ENCODE data around the gene SATB1.

The SATB1 gene

DNA sequence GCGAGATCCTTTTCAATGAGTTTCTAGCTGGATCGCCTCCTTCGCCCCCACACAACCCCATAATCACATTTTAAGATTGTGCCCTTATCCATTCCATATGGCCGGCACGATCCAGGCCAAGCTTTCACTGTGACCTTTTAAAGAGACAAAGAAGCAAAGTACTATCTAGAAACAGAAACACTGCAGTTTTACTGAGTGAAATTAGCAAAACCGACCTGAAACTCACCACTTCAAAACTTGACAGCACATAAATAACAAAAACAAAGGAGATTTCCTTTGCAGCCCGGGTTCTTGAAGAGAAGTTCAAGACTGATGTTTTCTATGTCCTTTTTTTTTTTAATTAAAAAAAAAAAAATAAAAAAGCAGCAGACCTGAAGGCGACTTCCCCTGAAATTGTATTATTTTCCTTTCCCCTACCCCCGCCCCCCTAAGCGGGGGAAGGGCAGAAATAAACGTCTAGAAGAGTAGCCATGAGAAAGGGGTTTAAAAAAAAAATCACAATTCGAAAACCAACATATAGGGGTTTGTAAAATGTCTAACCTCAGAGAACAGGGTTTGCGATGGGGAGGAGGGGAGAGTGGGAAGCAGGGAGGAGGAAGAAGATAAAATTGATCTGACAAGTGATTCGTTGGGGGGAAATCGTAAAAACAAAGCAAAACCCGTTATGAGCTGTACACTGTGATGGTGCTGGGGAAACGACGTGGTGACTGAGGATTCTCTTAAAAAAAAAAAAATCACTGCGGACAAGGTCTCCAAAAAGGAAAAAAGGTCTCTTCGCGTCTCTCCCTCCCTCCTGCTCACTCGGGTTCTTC lies 1.5 kb downstream of the SATB1 start:
- no peak overlapping the region for H3K4me3 ChIP-seq (ENCODE audit: low read depth, low read length)
- TF ChIP-seq, protein P1, sequence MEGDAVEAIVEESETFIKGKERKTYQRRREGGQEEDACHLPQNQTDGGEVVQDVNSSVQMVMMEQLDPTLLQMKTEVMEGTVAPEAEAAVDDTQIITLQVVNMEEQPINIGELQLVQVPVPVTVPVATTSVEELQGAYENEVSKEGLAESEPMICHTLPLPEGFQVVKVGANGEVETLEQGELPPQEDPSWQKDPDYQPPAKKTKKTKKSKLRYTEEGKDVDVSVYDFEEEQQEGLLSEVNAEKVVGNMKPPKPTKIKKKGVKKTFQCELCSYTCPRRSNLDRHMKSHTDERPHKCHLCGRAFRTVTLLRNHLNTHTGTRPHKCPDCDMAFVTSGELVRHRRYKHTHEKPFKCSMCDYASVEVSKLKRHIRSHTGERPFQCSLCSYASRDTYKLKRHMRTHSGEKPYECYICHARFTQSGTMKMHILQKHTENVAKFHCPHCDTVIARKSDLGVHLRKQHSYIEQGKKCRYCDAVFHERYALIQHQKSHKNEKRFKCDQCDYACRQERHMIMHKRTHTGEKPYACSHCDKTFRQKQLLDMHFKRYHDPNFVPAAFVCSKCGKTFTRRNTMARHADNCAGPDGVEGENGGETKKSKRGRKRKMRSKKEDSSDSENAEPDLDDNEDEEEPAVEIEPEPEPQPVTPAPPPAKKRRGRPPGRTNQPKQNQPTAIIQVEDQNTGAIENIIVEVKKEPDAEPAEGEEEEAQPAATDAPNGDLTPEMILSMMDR (IDR thresholded peaks at IDR 0.05; ENCODE audit: borderline replicate concordance, insufficient read depth, low read depth, low read length) = no peak

DNA sequence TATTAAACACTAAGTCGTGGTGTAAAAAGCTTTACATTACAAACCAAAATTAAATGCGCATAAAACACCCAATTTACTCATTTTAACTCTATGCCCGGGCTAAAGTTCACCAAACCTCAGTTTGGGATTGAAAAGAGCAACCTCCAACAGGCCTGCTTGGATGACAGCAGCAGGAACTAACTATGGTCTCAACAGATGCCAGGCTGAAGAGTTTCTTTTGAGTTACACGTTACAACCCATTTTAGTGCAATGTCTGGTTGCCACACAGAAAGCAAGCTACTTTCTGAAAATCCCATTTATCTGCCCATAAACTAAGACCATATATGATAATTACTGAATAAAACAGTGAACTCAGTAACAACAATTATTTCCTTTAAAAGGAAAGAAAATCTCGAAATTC lies 2.2 kb downstream of the SATB1 start:
- TF ChIP-seq, protein P1 (IDR thresholded peaks at IDR 0.05; ENCODE audit: borderline replicate concordance, insufficient read depth, low read depth, low read length) = no peak
- no peak overlapping the region for H3K4me3 ChIP-seq (ENCODE audit: low read depth, low read length)

DNA sequence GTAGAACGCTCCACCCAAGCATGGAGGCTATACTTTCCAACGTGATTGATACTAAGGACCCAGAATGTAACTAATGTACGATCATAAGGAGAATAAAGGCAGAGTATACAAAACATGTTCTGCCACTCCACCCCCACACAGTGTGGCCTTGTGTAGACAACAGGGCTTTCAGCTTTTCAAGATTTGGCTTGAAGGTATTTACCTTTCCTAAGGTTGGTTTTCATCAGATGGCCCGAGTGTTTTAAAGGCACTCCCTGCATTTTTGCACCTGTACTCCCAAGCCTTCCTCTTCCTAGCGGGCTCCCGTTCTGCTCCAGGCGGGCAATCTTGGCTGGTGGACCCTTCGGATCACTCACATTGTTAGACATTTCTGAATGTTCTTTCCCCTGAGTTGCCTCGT lies 4.6 kb downstream of the SATB1 start:
- TF ChIP-seq, protein P1 (IDR thresholded peaks at IDR 0.05; ENCODE audit: borderline replicate concordance, insufficient read depth, low read depth, low read length) = no peak
- no peak overlapping the region for H3K4me3 ChIP-seq (ENCODE audit: low read depth, low read length)

DNA sequence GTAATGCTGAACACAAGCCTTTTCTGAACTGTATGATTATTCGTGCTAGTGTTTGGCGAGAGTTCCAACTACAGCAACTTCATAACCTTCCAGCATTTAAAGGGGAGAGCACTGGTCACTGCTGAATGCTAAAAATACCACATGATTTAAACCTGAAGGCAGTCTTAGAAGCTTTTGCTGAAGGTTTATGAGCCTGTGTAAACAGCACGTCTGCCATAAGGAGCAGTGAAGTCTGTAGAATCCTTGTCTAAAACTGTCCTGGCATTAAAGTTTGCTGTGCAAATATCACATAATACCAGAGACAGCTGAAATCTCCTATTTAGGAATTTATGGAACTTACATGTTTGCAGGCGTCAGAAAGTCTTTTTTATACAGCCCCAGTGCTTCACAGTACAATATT lies 5.9 kb downstream of the SATB1 start:
- no peak overlapping the region for H3K4me3 ChIP-seq (ENCODE audit: low read depth, low read length)
- TF ChIP-seq, protein P1 (IDR thresholded peaks at IDR 0.05; ENCODE audit: borderline replicate concordance, insufficient read depth, low read depth, low read length) = no peak

DNA sequence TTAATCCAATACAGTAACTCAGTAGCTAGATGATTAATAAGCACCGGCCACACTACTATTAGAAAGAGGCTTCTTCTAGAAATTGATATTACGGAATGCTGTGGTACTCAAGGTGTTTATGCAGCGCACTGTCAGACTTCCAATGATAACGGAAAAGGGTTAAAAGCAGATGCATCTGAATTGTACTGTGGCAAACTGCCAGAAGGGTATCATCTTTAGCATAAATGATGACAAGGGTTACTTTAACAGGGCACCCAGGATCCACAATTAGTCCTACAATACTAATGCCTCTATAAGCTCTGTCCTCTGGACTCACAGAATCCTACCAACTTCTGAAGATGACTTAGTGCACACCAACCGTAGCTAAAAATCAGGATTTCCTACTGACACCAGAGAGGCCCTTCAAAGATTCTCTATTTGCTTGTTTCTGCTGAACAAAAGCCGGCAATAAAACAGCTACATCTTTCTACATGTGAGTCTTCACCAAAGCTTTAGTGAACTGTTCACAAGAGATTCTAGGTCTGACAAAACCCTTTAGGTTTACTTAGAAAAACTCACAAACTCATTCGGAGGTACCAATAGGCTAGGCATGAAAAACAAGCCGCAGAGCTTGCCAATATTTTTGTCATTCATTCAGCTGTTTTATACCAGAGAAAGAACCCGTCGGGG lies 7.1 kb downstream of the SATB1 start:
- TF ChIP-seq, protein P1 (IDR thresholded peaks at IDR 0.05; ENCODE audit: borderline replicate concordance, insufficient read depth, low read depth, low read length) = no peak
- H3K4me3 ChIP-seq (ENCODE audit: low read depth, low read length) = no peak overlapping the region

DNA sequence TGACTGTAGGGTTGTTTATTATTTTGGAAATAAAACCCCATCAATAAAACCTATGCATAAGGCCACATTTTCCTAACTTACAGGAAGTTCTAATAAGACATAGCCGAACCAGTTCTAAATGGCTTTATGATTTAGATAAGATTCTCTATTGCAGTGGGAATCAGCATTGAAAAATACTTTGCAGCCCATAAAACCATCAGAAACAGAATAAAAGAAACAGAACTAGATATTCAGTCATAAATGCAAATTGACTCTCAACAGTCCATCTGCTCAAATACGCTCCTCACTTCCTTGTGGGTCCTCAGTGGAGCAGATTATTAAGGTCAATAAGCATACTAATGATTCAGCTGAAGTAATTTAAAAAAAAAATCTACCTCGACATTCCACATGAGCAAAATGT lies 8.8 kb downstream of the SATB1 start:
- no peak overlapping the region for H3K4me3 ChIP-seq (ENCODE audit: low read depth, low read length)
- TF ChIP-seq, protein P1 (IDR thresholded peaks at IDR 0.05; ENCODE audit: borderline replicate concordance, insufficient read depth, low read depth, low read length) = no peak

DNA sequence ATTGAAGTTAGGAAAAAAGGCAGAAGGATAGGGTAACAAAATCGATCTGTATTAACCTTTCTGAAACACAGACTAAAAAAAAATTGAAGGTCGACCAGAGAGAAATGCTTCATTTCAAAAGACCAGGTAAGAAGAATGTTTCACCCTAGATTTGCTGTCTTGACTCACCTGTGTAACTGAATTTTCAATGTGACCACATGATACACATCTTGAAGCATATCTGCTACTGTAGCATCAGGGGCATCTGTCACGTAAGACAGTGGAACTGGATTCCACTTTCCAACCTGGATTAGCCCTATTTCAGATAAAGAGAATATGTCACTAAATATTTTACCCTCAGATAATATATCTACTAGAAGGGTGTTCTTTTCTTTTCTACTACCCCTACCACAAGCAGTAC lies 9.3 kb downstream of the SATB1 start:
- TF ChIP-seq, protein P1 (IDR thresholded peaks at IDR 0.05; ENCODE audit: borderline replicate concordance, insufficient read depth, low read depth, low read length) = no peak
- no peak overlapping the region for H3K4me3 ChIP-seq (ENCODE audit: low read depth, low read length)
